Activated CD8-positive, alpha-beta memory T cell treated with anti-CD3 and anti-CD28 coated beads for 1 hour (primary cell): ENCODE results near the gene PRRX1.

Source experiments
- DNase-seq, 2 donors: peaks; one replicate each; pipeline ENCODE4 v3.0.0-alpha.2; 2020; ENCODE audit warnings: low read depth in 1 of 2; ENCODE audit errors: extremely low read depth in 1 of 2

PRRX1 gene

DNA sequence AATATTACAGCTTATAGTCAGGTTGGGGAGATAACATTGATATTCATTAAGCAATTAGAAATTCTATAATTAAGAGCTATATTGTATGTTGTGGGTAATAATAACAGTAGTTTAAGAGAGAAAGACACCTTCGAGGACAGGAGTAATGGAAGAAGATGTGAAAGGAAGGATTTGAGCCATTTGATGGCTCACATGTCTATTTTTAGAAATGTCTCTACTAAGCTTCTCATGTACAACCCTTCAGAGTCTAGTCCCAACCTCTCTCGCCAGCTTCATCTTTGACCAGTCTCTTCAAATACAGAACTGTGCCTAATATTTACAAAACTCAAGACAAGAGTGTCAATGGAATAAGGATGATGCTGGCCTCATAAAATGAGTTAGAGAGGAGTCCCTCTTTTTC lies 95.1 kb downstream of the PRRX1 start:
- no peak for DNase-seq

- DNase-seq = no peak
Observed at GRCh38 chr1:170765279-170765678, 101.3 kb downstream of the PRRX1 start.

DNA sequence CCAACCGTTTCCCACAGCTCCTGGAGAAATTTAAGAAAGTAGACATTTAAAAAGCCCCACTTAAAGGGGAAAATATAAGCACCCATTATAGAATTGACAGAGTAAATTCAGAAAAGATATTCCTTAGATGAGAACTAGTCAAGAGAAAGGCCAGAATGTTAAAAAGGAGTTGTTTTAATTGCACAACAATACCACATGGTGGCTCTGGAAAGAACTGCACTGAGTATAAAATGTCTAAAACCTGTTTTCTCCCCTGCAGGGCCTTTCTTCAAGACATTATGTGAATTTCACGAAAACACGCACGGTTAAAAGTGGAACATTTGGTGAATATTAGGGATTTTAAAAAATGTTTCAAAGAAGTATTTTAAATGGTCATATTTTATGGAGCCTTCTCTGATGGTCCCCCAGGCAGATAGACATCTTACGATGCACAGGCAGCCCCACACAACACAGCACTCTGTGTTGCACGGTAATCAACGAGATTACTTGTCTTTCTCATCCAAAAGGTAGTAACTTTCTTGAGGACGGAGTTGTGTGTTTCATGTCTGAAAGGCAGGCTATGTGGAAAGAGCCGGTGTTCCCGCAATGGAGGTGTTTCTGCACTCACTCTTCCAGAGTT lies 101.9 kb downstream of the PRRX1 start:
- DNase-seq = no peak

- no peak for DNase-seq
Observed at GRCh38 chr1:170768929-170769328, 105.0 kb downstream of the PRRX1 start.

GRCh38 chr1:170769691-170770090 lies 105.8 kb downstream of the PRRX1 start:
- DNase-seq = no peak

GRCh38 chr1:170770254-170770653 lies 106.3 kb downstream of the PRRX1 start:
- DNase-seq = no peak

GRCh38 chr1:170776252-170776651 lies 112.3 kb downstream of the PRRX1 start:
- DNase-seq = no peak

GRCh38 chr1:170776777-170777176 lies 112.8 kb downstream of the PRRX1 start:
- DNase-seq = no peak
